NCI-H2107 treated with DMSO at 0.1 percent for 48 hours (cell line): ENCODE data around the gene RANGAP1.

Experiments
- DNase-seq: peaks from one replicate; lab custom pipeline; 2025; ENCODE audit not compliant: unreplicated experiment; lab: John Stamatoyannopoulos, UW

RANGAP1 gene

DNA sequence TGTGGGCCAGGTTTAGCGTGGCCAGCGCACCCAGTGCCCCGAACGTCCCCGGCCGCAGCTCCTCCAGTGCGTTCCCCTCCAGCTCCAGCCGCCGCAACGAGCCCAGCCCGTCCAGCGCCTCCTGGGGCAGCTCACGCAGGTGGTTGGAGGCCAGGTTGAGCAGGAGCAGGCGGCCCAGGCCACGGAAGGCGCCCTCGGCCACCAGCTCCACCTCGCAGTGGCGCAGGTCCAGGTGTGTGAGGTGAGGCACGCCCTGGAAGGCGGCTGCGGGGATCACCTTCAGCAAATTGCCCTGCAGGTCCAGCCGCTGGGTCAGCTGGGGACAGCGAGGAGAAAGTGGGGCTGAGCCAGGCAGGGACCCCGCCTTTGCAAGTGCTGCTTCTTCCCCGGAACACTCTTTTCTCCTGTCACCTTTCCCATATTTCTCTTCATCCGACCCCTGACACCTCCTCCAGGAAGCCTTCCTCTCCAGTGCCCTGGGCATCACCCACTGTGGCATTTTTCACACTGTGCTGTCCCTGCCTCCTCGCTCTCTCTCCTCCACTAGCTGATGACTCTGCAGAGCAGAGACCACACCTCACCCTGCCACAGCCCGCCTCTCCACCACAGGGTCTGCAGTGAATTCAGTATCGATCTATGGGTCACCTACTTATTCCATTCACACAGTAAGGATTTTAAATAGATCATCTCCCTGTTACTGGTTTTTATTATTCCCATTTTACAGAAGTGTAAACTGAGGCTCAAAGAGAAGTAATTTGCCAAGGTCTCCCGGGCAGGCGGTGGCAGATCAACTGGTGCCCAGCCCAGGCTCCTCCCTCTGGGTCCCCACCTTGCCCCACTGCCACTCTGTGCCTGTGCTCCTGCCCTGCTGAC is 47.2 kb downstream of the RANGAP1 start:
- DNase-seq = no peak

DNA sequence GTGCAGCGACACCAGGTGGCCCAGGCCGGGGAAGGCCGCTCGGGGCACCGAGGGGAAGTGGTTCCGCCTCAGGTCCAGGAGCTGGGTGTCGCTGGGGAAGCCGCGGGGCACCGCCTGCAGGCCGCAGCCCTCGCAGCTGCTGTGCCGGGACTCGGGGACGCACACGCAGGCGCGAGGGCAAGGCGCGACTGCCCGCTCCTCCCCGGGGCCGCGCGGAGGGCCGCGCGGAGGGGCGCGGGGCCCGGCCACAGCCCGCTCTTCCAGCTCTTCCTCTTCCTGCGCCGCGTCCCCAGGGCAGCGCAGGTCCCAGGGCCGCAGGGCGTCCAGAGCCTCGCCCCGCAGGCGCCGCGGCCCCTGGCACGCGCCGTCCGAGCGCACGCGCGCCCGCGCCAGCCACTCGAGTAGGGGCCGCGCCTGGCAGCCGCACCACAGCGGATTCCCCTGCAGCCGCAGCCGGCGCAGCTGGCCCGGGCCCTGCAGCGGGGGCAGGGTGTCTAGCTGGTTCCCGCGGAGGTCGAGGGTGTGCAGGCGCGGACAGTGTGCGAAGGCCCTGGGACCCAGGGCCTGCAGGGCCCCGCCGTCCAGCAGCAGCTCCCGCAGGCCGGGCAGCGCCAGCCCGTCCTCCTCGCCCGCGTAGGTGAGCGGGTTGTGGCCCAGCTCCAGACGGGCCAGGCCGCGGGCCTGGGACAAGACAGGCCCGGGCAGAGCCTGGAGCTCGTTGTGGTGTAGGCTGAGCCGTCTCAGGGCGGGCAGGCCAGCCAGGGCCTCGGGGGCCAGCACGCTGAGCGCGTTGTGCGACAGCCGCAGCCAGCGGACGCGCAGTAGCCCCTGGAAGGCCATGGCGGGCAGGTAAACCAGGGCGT is 48.0 kb downstream of the RANGAP1 start:
- DNase-seq = no peak

DNA sequence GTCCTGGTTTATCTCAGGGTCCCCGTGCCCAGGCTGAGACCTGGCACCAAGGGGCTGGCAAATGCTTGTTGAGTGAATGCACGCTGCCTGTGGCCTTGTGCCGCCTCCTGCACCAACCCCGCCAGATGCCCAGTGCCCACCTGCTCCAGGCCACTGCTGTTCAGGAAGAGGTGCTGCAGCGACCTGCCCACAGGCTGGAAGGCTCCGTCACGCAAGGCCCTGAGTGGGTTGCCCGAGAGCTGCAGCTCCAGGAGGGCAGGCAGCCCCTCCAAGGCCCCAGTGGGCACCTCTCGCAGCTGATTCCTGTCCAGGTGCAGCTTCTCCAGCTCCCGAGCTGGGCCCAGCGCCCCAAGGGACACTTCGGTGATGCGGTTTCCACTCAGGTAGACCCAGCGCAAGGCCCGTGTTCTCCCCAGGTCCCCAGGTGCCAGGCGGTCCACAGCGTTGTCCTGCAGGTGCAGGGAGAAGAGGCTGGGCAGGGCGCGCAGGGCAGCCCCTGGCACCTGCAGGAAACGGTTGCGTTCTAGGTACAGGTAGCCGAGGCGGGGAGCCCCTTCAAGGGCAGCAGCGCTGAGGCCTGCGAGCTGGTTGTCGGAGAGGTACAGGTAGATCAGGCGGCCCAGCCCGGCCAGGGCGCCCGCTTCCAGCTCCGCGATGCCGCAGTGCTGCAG is 48.8 kb downstream of the RANGAP1 start:
- peak; percentile 28 for DNase-seq

DNA sequence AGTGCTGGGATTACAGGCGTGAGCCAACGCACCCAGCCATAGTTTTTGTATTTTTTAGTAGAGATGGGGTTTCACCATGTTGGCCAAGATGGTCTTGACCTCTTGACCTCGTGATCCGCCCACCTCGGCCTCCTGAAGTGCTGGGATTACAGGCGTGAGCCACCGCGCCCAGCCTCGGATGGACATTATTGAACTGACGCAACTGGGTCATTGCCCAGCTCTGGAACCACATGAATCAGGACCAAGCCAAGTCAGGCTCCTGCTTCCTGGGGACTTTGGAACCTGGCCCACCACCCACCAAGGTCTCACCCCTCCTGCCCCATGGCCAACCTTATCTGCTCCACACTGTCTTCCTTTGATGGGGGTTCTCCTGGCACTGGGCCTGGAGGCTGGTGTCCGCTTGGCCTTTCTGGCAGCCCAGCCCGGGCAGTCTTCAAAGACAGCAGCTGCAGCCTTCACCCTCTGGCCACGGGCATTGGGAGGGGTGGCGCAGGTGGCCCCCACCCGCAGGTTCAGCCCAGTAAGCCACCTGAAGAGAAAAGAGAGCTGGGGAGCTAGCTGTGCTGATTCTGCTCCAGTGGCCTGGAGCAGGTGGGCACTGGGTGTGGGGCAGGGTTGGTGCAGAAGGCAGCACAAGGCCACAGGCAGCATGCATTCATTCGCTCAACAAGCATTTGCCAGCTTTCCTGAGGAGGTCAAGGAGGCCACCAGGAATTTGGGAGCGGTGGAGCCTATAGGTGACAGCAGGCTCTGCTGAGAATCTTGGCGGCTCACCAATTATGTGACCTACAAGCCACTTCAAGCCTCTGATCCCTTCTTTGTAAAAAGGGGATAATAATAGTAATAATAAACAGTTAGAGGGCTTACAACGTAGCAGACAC is 50.9 kb downstream of the RANGAP1 start:
- no peak for DNase-seq

DNA sequence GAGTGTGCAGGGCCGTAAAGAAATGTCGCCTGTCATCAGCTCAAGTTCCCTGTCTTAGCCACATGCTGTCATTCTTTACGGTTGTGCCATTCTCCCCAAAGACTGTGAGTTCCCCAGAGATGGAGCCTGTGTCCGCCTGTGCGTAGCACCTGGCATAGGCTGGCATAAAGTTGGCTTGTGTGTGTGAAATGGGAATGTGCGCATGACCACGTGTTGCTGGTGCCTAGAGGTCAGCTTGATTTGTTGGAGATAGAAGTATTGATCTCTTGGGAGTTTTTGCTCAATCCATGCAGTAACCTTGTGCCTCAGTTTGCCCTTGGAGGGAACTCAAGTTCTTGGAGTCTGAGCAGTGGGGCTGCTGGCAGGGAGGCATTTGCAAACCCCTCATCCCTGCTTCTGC is 54.6 kb downstream of the RANGAP1 start:
- DNase-seq = no peak

DNA sequence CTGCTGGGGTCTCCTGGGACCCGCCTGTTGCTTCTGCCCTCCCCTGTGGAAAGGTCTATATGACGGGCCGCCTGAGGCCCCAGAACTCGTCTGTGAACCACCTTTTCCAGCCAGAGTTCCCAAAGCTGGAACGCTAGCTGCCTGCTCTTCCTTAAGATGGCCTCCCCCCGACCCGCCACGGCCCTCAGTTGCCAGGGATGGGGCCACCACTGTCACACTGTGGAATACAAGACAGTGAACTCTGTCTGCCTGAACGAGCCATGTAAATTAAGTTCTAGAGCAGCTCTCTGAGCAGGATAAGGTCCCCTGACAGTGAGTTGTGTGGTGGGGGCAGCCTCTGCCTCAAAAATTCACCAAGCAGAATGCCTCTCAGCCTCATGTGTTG is 55.6 kb downstream of the RANGAP1 start:
- no peak for DNase-seq

DNA sequence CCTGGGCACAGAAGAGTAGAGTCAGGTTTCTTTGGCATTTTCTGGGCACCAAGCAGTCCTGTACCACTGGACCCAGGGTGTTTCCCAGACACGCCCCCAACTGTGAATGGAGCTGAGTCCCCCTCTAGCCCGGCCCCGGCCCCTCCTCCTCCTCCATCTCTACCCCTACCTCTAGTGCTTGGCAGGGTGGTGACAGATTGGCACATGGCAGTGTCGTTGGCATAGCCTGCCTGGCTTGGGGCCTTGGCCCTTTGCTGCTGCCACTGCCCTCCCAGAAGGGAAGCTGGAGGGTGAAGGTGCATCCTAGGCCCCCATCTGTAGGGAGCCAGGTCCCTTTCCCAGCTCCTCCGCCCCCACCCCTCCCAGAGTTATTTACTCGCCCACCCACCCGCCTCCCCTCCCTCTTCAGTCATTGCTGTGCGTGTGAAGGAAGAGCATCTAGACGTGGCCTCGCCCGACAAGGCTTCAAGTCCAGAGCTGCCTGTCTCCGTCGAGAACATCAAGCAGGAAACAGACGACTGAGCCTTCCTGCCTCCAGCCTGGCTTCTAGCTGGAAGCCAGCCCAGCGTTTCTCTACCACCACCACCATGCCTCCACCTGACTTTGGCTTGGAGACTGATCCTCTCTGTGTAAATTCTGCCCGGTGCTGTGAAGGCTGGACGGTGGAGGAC is 56.1 kb downstream of the RANGAP1 start:
- DNase-seq = no peak

DNA sequence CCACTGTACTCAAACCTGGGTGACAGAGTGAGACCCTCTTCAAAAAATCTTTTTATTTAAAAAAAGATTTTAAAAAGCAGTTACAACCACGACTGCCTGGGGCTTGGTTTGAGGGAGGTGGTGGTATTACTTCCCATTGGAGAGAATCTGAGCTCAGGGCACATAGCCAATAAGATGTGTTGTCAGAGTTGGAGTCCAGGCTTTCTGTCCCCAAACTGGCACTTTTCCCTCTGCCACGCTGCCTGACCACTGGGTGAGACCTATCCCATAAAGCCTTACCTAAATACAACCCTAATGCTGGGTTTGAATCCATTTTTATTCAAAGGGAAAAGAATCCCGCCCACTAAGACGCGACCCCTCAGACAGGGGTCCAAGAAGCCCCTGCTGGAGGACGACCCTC is 56.8 kb downstream of the RANGAP1 start:
- no peak for DNase-seq

DNA sequence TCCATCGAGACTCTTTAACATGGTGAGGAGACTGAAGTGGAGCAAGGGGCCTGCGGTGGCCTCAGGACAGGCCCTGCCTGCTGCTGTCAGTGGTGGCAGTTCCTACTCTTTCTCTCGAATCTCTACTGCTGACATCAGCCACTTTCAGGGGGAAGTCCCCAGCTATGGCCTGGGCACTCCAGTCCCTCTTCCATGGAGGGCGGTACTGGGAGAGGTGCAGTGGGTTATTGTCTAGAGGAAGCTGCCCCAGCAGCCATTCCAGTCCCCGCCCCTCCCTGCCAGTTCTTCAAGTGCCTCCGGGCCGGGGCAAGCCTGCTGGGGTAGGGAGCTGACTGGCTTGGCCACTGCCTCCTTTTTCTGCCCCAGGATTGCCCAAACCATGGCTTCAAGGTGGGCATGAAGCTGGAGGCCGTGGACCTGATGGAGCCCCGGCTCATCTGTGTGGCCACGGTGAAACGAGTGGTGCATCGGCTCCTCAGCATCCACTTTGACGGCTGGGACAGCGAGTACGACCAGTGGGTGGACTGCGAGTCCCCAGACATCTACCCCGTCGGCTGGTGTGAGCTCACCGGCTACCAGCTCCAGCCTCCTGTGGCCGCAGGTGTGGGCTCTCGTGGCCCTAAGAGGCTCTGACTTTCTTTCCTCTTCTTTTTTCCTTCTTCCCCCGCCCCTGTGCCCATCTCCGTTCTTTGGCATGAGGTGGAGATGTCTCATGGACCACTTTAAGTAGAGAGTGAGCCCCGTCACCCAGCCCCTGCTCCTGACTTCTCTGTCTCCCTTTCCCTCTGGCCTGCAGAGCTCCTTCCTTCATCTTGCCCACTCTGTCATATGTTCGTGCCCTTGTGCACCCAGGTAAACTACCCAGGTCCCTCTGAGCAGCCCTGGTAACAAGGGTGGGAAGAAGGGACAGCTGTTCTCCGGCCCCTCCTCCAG is 59.0 kb downstream of the RANGAP1 start:
- DNase-seq = no peak

DNA sequence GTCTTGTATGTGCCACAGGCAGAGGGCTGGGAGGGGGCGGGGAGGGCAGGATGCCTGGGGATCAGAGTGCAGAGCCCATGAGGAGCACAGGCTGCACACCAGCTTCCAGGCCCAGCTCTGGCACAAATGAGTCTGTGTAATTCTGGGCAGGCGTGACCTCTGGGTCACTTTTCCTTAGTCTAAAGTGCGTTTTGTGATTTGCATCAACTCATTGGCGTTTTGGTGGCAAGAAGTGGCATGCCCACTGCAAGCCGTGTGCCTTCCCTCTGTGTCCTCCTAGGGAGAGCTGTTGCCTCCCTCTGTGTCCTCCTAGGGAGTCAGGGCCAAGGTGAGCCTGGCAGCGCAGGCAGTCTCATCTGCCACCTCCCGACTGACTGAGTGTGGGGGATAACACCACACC is 62.5 kb downstream of the RANGAP1 start:
- no peak for DNase-seq

DNA sequence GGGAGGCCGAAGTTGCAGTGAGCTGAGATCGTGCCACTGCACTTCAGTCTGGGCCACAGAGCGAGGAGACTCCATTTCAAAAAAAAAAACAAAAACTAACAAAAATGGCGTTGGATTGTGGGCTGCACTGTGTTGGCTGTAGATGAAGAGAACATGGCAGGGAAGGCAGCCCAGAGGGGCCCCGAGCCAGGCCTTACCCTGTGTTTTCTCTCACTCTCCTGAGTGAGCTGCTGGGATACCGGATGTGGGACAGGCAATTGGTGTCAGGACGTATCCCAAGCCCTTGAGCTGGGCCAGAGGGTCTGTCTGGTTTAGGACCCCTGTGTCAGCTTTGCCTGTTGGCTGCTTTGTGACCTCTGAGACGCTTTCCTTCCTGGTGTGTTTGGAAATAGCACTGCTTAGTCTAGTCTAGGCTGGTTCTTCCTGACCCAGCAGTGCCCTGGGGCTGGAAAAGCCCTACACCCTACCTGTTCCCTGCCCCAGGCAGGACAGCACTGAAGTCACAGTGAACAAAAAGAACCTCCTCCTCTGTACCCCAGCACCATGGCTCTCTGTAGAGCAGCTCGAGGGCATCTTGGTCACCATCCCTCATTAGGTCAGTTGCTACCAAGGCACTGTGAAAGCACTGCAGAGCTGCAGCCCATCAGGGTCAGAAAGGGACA is 63.0 kb downstream of the RANGAP1 start:
- DNase-seq = no peak

DNA sequence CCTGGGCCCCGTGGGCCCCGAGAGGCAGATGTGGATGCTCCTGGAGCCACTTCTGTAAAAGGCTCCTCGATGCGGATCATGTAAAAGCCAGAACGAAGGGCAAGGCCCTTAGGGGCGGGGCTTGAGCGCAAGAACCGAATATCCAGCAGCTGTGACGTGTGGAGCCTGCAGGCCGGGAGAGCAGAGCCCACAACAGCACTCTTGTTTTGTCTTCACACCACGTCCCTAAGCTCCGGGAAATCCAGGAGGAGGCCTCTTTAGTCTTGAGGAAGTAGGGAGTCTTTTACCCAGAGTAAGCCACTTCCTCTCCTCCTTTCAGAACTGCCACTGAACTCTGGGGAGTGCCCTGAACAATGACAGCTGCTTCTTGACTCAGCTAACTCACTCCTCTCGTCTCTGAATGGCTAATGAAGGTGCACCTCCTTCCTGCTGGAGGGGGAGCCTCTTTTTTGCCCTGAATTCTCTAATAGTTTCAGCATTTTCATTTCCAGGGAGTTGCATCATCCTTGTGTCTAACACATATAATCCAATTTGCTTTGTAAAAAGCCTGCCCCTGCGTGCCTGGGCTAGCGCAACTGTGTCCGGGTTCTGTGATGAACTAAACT is 68.3 kb downstream of the RANGAP1 start:
- DNase-seq = no peak

DNA sequence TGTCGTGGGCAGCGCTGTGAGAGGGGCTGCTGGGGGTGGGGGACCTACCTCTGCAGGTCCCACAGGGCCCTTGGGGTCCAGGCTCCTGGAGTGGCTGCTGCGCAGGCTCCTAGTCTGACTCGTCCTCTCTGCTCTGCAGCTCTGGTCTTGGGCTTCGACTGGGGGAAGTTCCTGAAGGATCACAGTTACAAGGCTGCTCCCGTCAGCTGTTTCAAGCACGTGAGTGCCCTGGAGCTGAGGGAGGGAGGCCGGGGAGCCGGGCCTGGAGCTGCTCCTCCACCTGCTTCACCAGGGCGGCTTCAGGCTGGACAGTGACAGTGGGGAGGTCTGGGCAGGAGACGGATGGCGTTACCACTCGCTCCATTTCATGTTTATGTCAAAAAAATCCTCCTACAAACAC is 69.0 kb downstream of the RANGAP1 start:
- DNase-seq = peak; percentile 54

DNA sequence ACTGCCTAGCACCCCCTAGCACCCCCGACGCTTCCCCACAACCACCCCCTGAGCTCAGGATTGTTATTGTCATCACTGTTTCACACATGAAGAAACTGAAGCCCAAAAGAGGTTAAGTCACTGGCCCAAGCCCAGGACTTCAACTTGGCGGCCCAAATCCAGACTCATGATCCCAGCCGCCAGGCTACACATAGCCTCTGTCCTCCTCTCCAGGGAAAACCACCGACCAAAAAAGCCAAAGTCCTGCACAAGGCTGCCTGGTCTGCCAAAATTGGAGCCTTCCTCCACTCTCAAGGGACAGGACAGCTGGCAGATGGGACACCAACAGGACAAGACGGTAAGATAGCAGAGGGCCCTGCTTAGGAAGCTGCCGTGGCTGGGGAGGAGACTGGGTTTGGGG is 70.1 kb downstream of the RANGAP1 start:
- no peak for DNase-seq

DNA sequence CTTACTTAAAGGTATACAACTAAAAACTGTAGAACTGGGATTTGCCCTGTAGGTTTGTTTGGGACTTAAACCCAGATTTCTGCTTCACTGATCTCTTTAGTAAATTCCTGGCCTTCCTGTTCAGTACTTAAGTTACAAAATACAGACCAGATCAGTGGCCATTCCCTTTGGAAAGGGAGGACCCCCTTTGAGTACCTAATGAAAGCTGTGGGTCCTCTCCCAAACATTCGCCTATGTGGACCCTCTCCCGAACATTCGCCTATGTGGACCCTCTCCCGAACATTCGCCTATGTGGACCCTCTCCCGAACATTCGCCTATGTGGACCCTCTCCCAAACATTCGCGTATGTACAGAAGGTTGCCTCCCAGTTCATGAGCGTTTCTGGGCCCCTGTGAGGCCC is 70.6 kb downstream of the RANGAP1 start:
- DNase-seq = no peak

DNA sequence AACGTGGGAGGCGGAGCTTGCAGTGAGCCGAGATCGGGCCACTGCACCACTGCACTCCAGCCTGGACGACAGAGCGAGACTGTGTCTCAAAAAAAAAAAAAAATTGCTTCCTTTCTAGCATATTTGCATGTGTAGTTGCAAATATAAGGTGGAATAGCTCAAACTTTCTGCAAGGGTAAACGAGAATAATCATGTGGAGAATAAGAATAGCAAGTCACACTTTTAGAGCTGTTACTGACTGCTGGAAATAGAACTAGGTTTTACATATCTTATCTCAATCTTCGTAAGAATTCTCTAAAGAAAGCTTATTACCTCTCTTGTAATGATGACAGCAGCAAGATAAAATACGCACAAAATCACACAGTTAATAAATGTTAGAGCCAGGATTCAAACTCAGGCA is 79.3 kb downstream of the RANGAP1 start:
- no peak for DNase-seq

DNA sequence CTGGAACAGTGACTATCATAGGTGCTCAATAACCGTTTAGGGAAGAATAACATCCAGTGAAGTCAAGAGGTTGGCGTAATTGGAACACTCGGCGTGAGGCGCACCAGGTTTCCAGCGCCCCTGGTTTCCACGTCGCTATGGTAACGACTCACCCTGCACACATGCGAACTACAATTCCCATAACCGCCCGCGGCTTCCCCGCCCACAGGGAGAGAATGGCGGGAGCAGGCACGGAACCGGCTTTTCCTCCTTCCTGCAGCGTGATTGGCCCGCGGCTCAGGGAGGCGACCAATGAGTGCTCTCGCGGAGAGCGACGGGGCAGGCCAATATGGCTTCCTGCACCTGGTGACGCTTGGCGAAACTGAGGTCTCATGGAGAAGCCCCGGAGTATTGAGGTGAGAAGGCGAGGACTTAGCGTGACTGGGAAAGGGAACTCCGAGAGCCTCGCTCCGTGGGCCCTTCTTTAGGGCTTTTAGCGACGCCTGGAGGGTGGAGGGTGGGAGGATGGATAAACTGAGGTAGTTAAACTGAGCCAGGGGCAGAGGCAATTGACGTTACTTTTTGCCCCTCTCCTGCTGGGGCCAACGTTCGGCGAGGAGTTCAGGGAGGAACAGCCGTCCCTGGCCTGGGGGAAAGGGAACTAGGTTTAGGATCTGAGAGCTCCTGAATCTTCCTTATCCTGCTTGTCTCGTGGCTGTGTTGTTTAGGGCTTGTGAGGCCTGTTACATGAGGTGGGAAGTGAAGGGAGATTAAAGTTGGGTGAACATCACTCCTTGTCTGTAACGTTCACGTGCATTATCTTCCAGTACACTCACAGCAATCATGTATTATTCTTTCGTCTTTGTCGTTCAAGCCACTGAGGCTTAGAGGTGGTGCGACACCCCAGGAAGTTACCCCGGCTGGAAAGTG is 80.7 kb downstream of the RANGAP1 start, which contains the start of gene L3MBTL2:
Gene L3MBTL2, plus strand, starts transcription at position 321 of the 909 bp plus-strand sequence. Its CDS starts 51 bp downstream, at position 372.
- DNase-seq = peak; percentile 87
